Measurements from ENCODE around the gene TRAPPC2L. TPM values are rescaled to one million over a fixed set of nuclear protein-coding genes. Genes with fewer than 3 reads are reported as not detected.

TRAPPC2L gene
- total RNA-seq, 1 experiment from 2014 or later: 101 TPM

- H3K27ac ChIP-seq: no peak overlapping the region
- ChIA-PET CTCF (no interaction called here), POLR2A (ENCODE audit: unreplicated experiment) (no interaction called here)
- no peaks in the 10 kb centered on the region for H3K9me3 ChIP-seq (ENCODE audit: insufficient read depth, low read depth)
- H3K79me2 ChIP-seq (ENCODE audit: low read depth): no peaks in the 10 kb centered on the region
- TF ChIP-seq CTCF (conservative IDR thresholded peaks at IDR 0.05) (no peak), EZH2 (IDR thresholded peaks at IDR 0.05; ENCODE audit: low read depth) (no peak)
- H3K36me3 ChIP-seq (ENCODE audit: low read depth): no peaks in the 10 kb centered on the region
- no peak for DNase-seq
- H2AFZ ChIP-seq: no peak overlapping the region
- intact Hi-C loops (cut with micrococcal nuclease; ENCODE audit: unreplicated experiment): no loop called here
- H3K27me3 ChIP-seq (ENCODE audit: insufficient read depth, low read depth): no peaks in the 10 kb centered on the region
- no peak overlapping the region for H3K4me2 ChIP-seq
- H3K4me1 ChIP-seq (replicated peaks; ENCODE audit: insufficient read depth): no peaks in the 10 kb centered on the region
- H3F3A ChIP-seq (ENCODE audit: insufficient read depth, low read depth): no peaks in the 10 kb centered on the region
- H3K4me3 ChIP-seq: no peak overlapping the region
- BruUV-seq (replicated peaks): no TSS peak
- no peaks in the 10 kb centered on the region for H4K20me1 ChIP-seq (ENCODE audit: insufficient read depth)
- no peaks in the 10 kb centered on the region for H3K9me2 ChIP-seq (ENCODE audit: insufficient read depth)
These were observed 29.2 kb upstream of the TRAPPC2L start for GRCh38 chr16:88827727-88828126.

GRCh38 chr16:88828711-88829110 lies 28.2 kb upstream of the TRAPPC2L start:
- CTCF ChIA-PET: no interaction called here
- no TSS peak for BruUV-seq (replicated peaks)
- Histone ChIP-seq H3K4me2 (no peak overlapping the region), H2AFZ (no peak overlapping the region), H4K20me1 (ENCODE audit: insufficient read depth) (no peaks in the 10 kb centered on the region), H3K36me3 (ENCODE audit: low read depth) (no peaks in the 10 kb centered on the region), H3K9me3 (ENCODE audit: insufficient read depth, low read depth) (no peaks in the 10 kb centered on the region), H3F3A (ENCODE audit: insufficient read depth, low read depth) (no peaks in the 10 kb centered on the region), H3K79me2 (ENCODE audit: low read depth) (no peaks in the 10 kb centered on the region), H3K4me1 (replicated peaks; ENCODE audit: insufficient read depth) (no peaks in the 10 kb centered on the region), H3K4me3 (no peak overlapping the region), H3K27ac (no peak overlapping the region), H3K9me2 (ENCODE audit: insufficient read depth) (no peaks in the 10 kb centered on the region), H3K27me3 (ENCODE audit: insufficient read depth, low read depth) (no peaks in the 10 kb centered on the region)
- POLR2A ChIA-PET (ENCODE audit: unreplicated experiment): no interaction called here
- DNase-seq: no peak
- intact Hi-C loops (cut with micrococcal nuclease; ENCODE audit: unreplicated experiment): no loop called here
- TF ChIP-seq EZH2 (IDR thresholded peaks at IDR 0.05; ENCODE audit: low read depth): no peak
- TF ChIP-seq CTCF (conservative IDR thresholded peaks at IDR 0.05): no peak

GRCh38 chr16:88830258-88830657 lies 26.7 kb upstream of the TRAPPC2L start:
- intact Hi-C loops (cut with micrococcal nuclease; ENCODE audit: unreplicated experiment): no loop called here
- Histone ChIP-seq H3F3A (ENCODE audit: insufficient read depth, low read depth) (no peaks in the 10 kb centered on the region), H3K36me3 (ENCODE audit: low read depth) (no peaks in the 10 kb centered on the region), H3K9me2 (ENCODE audit: insufficient read depth) (no peaks in the 10 kb centered on the region), H3K9me3 (ENCODE audit: insufficient read depth, low read depth) (no peaks in the 10 kb centered on the region), H3K79me2 (ENCODE audit: low read depth) (no peaks in the 10 kb centered on the region), H2AFZ (no peak overlapping the region), H3K4me3 (no peak overlapping the region), H3K4me2 (no peak overlapping the region), H3K4me1 (replicated peaks; ENCODE audit: insufficient read depth) (no peaks in the 10 kb centered on the region), H3K27me3 (ENCODE audit: insufficient read depth, low read depth) (no peaks in the 10 kb centered on the region), H3K27ac (no peak overlapping the region), H4K20me1 (ENCODE audit: insufficient read depth) (no peaks in the 10 kb centered on the region)
- ChIA-PET POLR2A (ENCODE audit: unreplicated experiment) (interaction anchor here (0.5 kb wide), 1 partner anchor 363 kb away, joined by 15 read pairs; no protein-coding TSS in a partner anchor), CTCF (no interaction called here)
- DNase-seq: no peak
- TF ChIP-seq EZH2 (IDR thresholded peaks at IDR 0.05; ENCODE audit: low read depth): no peak
- no peak for TF ChIP-seq CTCF (conservative IDR thresholded peaks at IDR 0.05)
- no TSS peak for BruUV-seq (replicated peaks)
